GM12878 (cell line): ENCODE measurements around the gene TBC1D8. TPM values are rescaled to one million over a fixed set of nuclear protein-coding genes. Genes with fewer than 3 reads are reported as not detected.
A peak's percentile ranks its signal among the peaks of the same experiment; 100 is the strongest.

ENCODE experiments used
- ATF7 ChIP-seq: fragments of 450-650 bp; IDR thresholded peaks from 2 replicates; pipeline ENCODE4 v1.6.1; 2016; ENCODE audit warnings: low read depth, mild to moderate bottlenecking
- BACH1 ChIP-seq: fragments of 450-650 bp; IDR thresholded peaks from 2 replicates; pipeline ENCODE4 v1.6.1; 2017; ENCODE audit warnings: mild to moderate bottlenecking, borderline replicate concordance
- CBX5 ChIP-seq: sonication (generic); IDR thresholded peaks from 2 replicates; pipeline ENCODE4 v1.6.1; 2016; ENCODE audit warnings: low read depth, moderate library complexity, mild to moderate bottlenecking, inconsistent platforms
- CEBPB ChIP-seq, 2 experiments: fragments of 150-350 bp in 1 of 2; IDR thresholded peaks; 2 replicates each; pipeline ENCODE4 v1.6.1; 2012 to 2014; ENCODE audit warnings: low read depth in 2 of 2, low read length in 2 of 2, borderline replicate concordance in 1 of 2, inconsistent platforms in 1 of 2
- CREB1 ChIP-seq: IDR thresholded peaks from 2 replicates; pipeline ENCODE4 v1.6.1; 2012; ENCODE audit warnings: low read depth, mild to moderate bottlenecking, inconsistent platforms
- E2F8 ChIP-seq: fragments of 450-650 bp; IDR thresholded peaks from 2 replicates; pipeline ENCODE4 v1.6.1; 2018; ENCODE audit warnings: mild to moderate bottlenecking, low read depth, moderate library complexity; ENCODE audit not compliant: partially characterized antibody
- EED ChIP-seq: sonication (generic); IDR thresholded peaks from 2 replicates; pipeline ENCODE4 v1.6.1; 2016; ENCODE audit warnings: antibody characterized with exemption, low read depth
- EZH2 ChIP-seq: IDR thresholded peaks from 2 replicates; pipeline ENCODE4 v1.6.1; 2012; ENCODE audit warnings: low read depth, mild to moderate bottlenecking, control low read depth, inconsistent platforms, low read length, borderline replicate concordance; ENCODE audit not compliant: control insufficient read depth
- FOXK2 ChIP-seq: fragments of 450-650 bp; IDR thresholded peaks from 2 replicates; pipeline ENCODE4 v1.6.1; 2017; ENCODE audit warnings: mild to moderate bottlenecking, moderate library complexity
- JUND ChIP-seq: IDR thresholded peaks from 2 replicates; pipeline ENCODE4 v1.6.1; 2012; ENCODE audit warnings: low read depth, mild to moderate bottlenecking, low read length, improper control_type of control experiment, moderate library complexity
- MAX ChIP-seq: IDR thresholded peaks from 2 replicates; pipeline ENCODE4 v1.6.1; 2012; ENCODE audit warnings: low read depth, low read length, improper control_type of control experiment
- NR2C2 ChIP-seq: IDR thresholded peaks from 2 replicates; pipeline ENCODE4 v1.6.1; 2011; ENCODE audit warnings: borderline replicate concordance, low read depth; ENCODE audit not compliant: control insufficient read depth, insufficient read length
- POLR2AphosphoS5 ChIP-seq: IDR thresholded peaks from 2 replicates; pipeline ENCODE4 v1.6.1; 2011; ENCODE audit warnings: mild to moderate bottlenecking, low read length, inconsistent platforms
- RB1 ChIP-seq: fragments of 450-650 bp; formaldehyde crosslinking; IDR thresholded peaks from 2 replicates; pipeline ENCODE4 v1.6.1; 2017; ENCODE audit warnings: mild to moderate bottlenecking, borderline replicate concordance
- SKIL ChIP-seq: fragments of 450-650 bp; IDR thresholded peaks from 2 replicates; pipeline ENCODE4 v1.6.1; 2017; ENCODE audit warnings: mild to moderate bottlenecking, low read depth, inconsistent platforms; ENCODE audit not compliant: poor library complexity, severe bottlenecking
- SMAD1 ChIP-seq: fragments of 450-650 bp; IDR thresholded peaks from 2 replicates; pipeline ENCODE4 v1.6.1; 2018; ENCODE audit warnings: mild to moderate bottlenecking, low read depth; ENCODE audit not compliant: partially characterized antibody
- STAT3 ChIP-seq: IDR thresholded peaks from 2 replicates; pipeline ENCODE4 v1.6.1; 2011; ENCODE audit warnings: low read depth, low read length, improper control_type of control experiment
- SUZ12 ChIP-seq: fragments of 200-600 bp; sonication (generic); IDR thresholded peaks from one replicate; pipeline ENCODE4 v1.6.1; 2018; ENCODE audit warnings: antibody characterized with exemption, mild to moderate bottlenecking; ENCODE audit not compliant: unreplicated experiment
- USF1 ChIP-seq: IDR thresholded peaks from 2 replicates; pipeline ENCODE4 v1.6.1; 2011; ENCODE audit warnings: borderline replicate concordance, low read depth, mild to moderate bottlenecking, moderate library complexity, mixed read lengths, low read length; ENCODE audit not compliant: insufficient read depth; ENCODE audit errors: extremely low read length
- ZNF384 ChIP-seq: IDR thresholded peaks from 2 replicates; pipeline ENCODE4 v1.6.1; 2012; ENCODE audit warnings: low read depth, mild to moderate bottlenecking, low read length, improper control_type of control experiment, borderline replicate concordance
- polyA plus RNA-seq, 11 experiments: library from polyadenylated mRNA; depleted of rRNA in 4 of 11; unstranded in 6 of 11; stranded (reverse) in 5 of 11; fragments of >200 nt; fragmentation: Nextera tagmentation in 4 of 11; fragmentation: Illumina TruSeq in 1 of 11; extraction: Ambion mirVana in 4 of 11; extraction: Trizol in 1 of 11; gene quantifications; 1 replicate in 1 of 11; 2 replicates in 10 of 11; pipeline versions ENCODE4 v1.2.1 to v1.2.3, GENCODE V29; 2011 to 2016; ENCODE audit warnings: inconsistent platforms in 2 of 11, missing spikeins in 2 of 11, low read depth in 1 of 11
- total RNA-seq, 4 experiments: library from RNA; depleted of rRNA in 3 of 4; stranded (reverse); fragments of >200 nt in 3 of 4; fragmentation: Illumina TruSeq in 1 of 4; extraction: Trizol in 1 of 4; gene quantifications; 2 replicates each; pipeline versions ENCODE4 v1.2.1 to v1.2.3, GENCODE V29; 2013 to 2021
- TF ChIP-seq, protein P1 (sequence below): IDR thresholded peaks from 2 replicates; pipeline ENCODE4 v1.6.1; 2011; ENCODE audit warnings: borderline replicate concordance, low read depth, mild to moderate bottlenecking, moderate library complexity, low read length; ENCODE audit not compliant: insufficient read depth, poor library complexity, severe bottlenecking

The TBC1D8 gene
- total and polyA plus RNA-seq, 10 of the 15 experiments (the other 5 are each of a cell fraction or from before 2014, with no cell fraction given) = 0.80 to 4.9 (median 4.4) TPM

- TF ChIP-seq SKIL = peak; percentile 52
- TF ChIP-seq STAT3 = no peak
- peak; percentile 92 for TF ChIP-seq CBX5
- TF ChIP-seq BACH1 = peak; percentile 28; the same call in 1 of the 2 replicates
- peak; percentile 93 for TF ChIP-seq SMAD1
- peak; percentile 19; the same call in 1 of the 2 replicates for TF ChIP-seq ZNF384
- TF ChIP-seq NR2C2 = peak; percentile 73
- no peak for TF ChIP-seq EZH2
- peak; percentile 88 for TF ChIP-seq ATF7
- TF ChIP-seq CEBPB (IDR thresholded peaks at IDR 0.05; ENCODE audit: borderline replicate concordance in 1 of 2, low read depth in 2 of 2, low read length in 2 of 2) = peak in 1 of 2 experiments; percentile 25; a peak in 1 of 4 replicates
- 0 out of 2 replicates have a peak, but pooled peaks have one; percentile 24 for TF ChIP-seq JUND
- peak; percentile 100 for TF ChIP-seq POLR2AphosphoS5
- TF ChIP-seq SUZ12 = no peak
- peak; percentile 96 for TF ChIP-seq CREB1
- TF ChIP-seq EED = peak; percentile 72
- peak; percentile 81 for TF ChIP-seq RB1
- TF ChIP-seq FOXK2 = 0 out of 2 replicates have a peak, but pooled peaks have one; percentile 13
- peak; percentile 96 for TF ChIP-seq MAX
- peak; percentile 79 for TF ChIP-seq E2F8
- TF ChIP-seq USF1 = no peak
- TF ChIP-seq, protein P1, sequence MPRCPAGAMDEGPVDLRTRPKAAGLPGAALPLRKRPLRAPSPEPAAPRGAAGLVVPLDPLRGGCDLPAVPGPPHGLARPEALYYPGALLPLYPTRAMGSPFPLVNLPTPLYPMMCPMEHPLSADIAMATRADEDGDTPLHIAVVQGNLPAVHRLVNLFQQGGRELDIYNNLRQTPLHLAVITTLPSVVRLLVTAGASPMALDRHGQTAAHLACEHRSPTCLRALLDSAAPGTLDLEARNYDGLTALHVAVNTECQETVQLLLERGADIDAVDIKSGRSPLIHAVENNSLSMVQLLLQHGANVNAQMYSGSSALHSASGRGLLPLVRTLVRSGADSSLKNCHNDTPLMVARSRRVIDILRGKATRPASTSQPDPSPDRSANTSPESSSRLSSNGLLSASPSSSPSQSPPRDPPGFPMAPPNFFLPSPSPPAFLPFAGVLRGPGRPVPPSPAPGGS = peak; percentile 16
These were observed 149.3 kb downstream of the TBC1D8 start, which contains the start of gene RPL31 (continued) for GRCh38 chr2:101001691-101002561.
